CD4-positive, alpha-beta T cell (primary cell): ENCODE measurements around the gene PF4V1. TPM values are rescaled to one million over a fixed set of nuclear protein-coding genes. Genes with fewer than 3 reads are reported as not detected.

Source experiments
- ATAC-seq: fragments of 200-7000 bp; cut with Tn5 transposase; one replicate; pipeline ENCODE4 v1.10.0; 2022; ENCODE audit warnings: mild to moderate bottlenecking; ENCODE audit not compliant: poor library complexity
- CTCF ChIA-PET: fragments of 350-600 bp; sonication (Branson Sonifier 250); formaldehyde crosslinking; loops from one replicate; lab custom pipeline; 2021; ENCODE audit warnings: antibody characterized with exemption, inconsistent platforms; lab: Charles Lee
- POLR2A ChIA-PET: fragments of 350-600 bp; sonication (Branson Sonifier 250); formaldehyde crosslinking; loops from one replicate; lab custom pipeline; 2021; ENCODE audit warnings: antibody characterized with exemption, inconsistent platforms; lab: Charles Lee
- DNase-seq, 14 experiments: peaks; one replicate each; pipeline ENCODE4 v3.0.0-alpha.2; 2013 to 2020; ENCODE audit warnings: mixed read lengths in 2 of 14
- H3K27ac ChIP-seq, 2 donors: one replicate each; pipeline versions ENCODE4 v1.5.1 to v1.7.0; 2013; ENCODE audit warnings: low read length in 2 of 2, low read depth in 1 of 2, mild to moderate bottlenecking in 1 of 2
- H3K27me3 ChIP-seq, 2 experiments: 1 replicate in 1 of 2; 2 replicates in 1 of 2; pipeline versions ENCODE4 v1.6.1 to v1.7.0; 2013; ENCODE audit warnings: low read length in 2 of 2, control low read depth in 1 of 2, mild to moderate bottlenecking in 1 of 2, moderate library complexity in 1 of 2; ENCODE audit not compliant: insufficient read depth in 2 of 2, control insufficient read depth in 1 of 2
- H3K36me3 ChIP-seq: one replicate; pipeline ENCODE4 v1.6.1; 2013; ENCODE audit warnings: low read length, control low read depth; ENCODE audit not compliant: insufficient read depth
- H3K4me1 ChIP-seq: one replicate; pipeline ENCODE4 v1.6.1; 2013; ENCODE audit warnings: low read length, control low read depth; ENCODE audit not compliant: insufficient read depth
- H3K4me3 ChIP-seq: one replicate; pipeline ENCODE4 v1.5.1; 2013; ENCODE audit warnings: mild to moderate bottlenecking, low read length, moderate library complexity
- H3K9me3 ChIP-seq, 2 experiments: 1 replicate in 1 of 2; 2 replicates in 1 of 2; pipeline versions ENCODE4 v1.6.1 to v1.7.0; 2013; ENCODE audit warnings: low read length in 2 of 2, mild to moderate bottlenecking in 2 of 2, control low read depth in 1 of 2, moderate library complexity in 1 of 2; ENCODE audit not compliant: control insufficient read depth in 1 of 2, insufficient read depth in 1 of 2
- H3K27ac Mint-ChIP-seq: one replicate; pipeline ENCODE4 v1.8.0; 2020; ENCODE audit warnings: mixed read lengths
- H3K27me3 Mint-ChIP-seq: one replicate; pipeline ENCODE4 v1.8.0; 2021; ENCODE audit warnings: mixed read lengths
- H3K36me3 Mint-ChIP-seq: one replicate; pipeline ENCODE4 v1.8.0; 2021; ENCODE audit warnings: low read depth, mixed read lengths
- H3K4me1 Mint-ChIP-seq: one replicate; pipeline ENCODE4 v1.8.0; 2021; ENCODE audit warnings: low read depth, mixed read lengths
- H3K4me3 Mint-ChIP-seq: one replicate; pipeline ENCODE4 v1.8.0; 2020; ENCODE audit warnings: mild to moderate bottlenecking, mixed read lengths
- H3K9me3 Mint-ChIP-seq: one replicate; pipeline ENCODE4 v1.8.0; 2020; ENCODE audit warnings: mixed read lengths
- CTCF ChIP-seq: fragments of 200-600 bp; IDR thresholded peaks from one replicate; pipeline ENCODE4 v1.8.0; 2022; ENCODE audit warnings: antibody characterized with exemption, mild to moderate bottlenecking
- intact Hi-C, 2 experiments: fragments of 100-400 bp; cut with DNase I in 1 of 2; cut with micrococcal nuclease in 1 of 2; formaldehyde crosslinking; loops; one replicate each; pipeline versions ENCODE4 v1.15.1 to v1.9.0; 2023 to 2025; cut with DNase I, micrococcal nuclease
- total RNA-seq, 174 experiments: library from RNA in 2 of 174; stranded (reverse) in 2 of 174; gene quantifications; one replicate each; pipeline ENCODE4 v1.2.3 and lab custom pipeline; 2021 to 2026

PF4V1 gene
- total RNA-seq, 2 experiments from 2014 or later = not detected

- DNase-seq (no peak), ATAC-seq (no peak)
- no peak overlapping the region for H3K27ac ChIP-seq
- Mint-ChIP-seq H3K27ac (no peak overlapping the region), H3K9me3 (no peaks in the 10 kb centered on the region), H3K4me1 (no peaks in the 10 kb centered on the region), H3K4me3 (no peak overlapping the region), H3K27me3 (peaks cover 19% of the 10 kb centered on the region), H3K36me3 (no peaks in the 10 kb centered on the region)
- no peaks in the 10 kb centered on the region for H3K4me1 ChIP-seq
- H3K36me3 ChIP-seq = no peaks in the 10 kb centered on the region
- TF ChIP-seq CTCF = no peak
- POLR2A ChIA-PET = no interaction called here
- no peak overlapping the region for H3K4me3 ChIP-seq
- CTCF ChIA-PET = no interaction called here
- no peaks in the 10 kb centered on the region for H3K27me3 ChIP-seq
- no peaks in the 10 kb centered on the region for H3K9me3 ChIP-seq
- intact Hi-C loops = no loop called here
Measured at GRCh38 chr4:73842696-73843095, 10.4 kb upstream of the PF4V1 start.

GRCh38 chr4:73843369-73843768 lies 9.7 kb upstream of the PF4V1 start:
- Histone ChIP-seq H3K36me3 (no peaks in the 10 kb centered on the region), H3K27me3 (no peaks in the 10 kb centered on the region), H3K4me1 (no peaks in the 10 kb centered on the region), H3K4me3 (no peak overlapping the region), H3K27ac (no peak overlapping the region), H3K9me3 (no peaks in the 10 kb centered on the region)
- ChIA-PET CTCF (no interaction called here), POLR2A (no interaction called here)
- Mint-ChIP-seq H3K9me3 (no peaks in the 10 kb centered on the region), H3K27ac (no peak overlapping the region), H3K4me3 (no peak overlapping the region), H3K36me3 (no peaks in the 10 kb centered on the region), H3K4me1 (no peaks in the 10 kb centered on the region), H3K27me3 (peaks cover 16% of the 10 kb centered on the region)
- ATAC-seq = no peak
- TF ChIP-seq CTCF = no peak
- no peak for DNase-seq
- intact Hi-C loops = no loop called here

DNA sequence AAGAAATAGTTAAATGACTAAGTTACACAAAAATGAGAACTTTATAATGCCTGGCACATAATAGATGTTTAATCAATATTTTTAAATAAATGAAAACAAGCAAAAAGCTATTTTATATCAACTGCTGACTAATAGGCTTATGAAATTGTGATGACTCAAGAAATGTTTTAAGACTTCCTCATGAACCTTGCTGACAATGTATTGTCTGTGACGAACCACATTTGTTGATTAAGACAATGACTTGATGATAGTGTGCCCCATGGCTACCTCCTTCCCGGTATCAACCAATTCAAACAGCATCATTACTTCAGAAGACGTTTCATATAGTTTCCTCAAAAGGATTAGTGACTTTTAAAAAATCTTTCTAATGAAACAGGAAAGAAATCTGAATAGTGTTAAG lies 8.8 kb upstream of the PF4V1 start:
- H3K27ac Mint-ChIP-seq = no peak overlapping the region
- Histone ChIP-seq H3K36me3 (no peaks in the 10 kb centered on the region), H3K9me3 (no peaks in the 10 kb centered on the region), H3K4me3 (no peak overlapping the region), H3K4me1 (no peaks in the 10 kb centered on the region), H3K27ac (no peak overlapping the region), H3K27me3 (no peaks in the 10 kb centered on the region)
- H3K27me3 Mint-ChIP-seq = peaks cover 9% of the 10 kb centered on the region
- intact Hi-C loops = no loop called here
- CTCF ChIA-PET = no interaction called here
- H3K9me3 Mint-ChIP-seq = no peaks in the 10 kb centered on the region
- no peaks in the 10 kb centered on the region for H3K36me3 Mint-ChIP-seq
- H3K4me1 Mint-ChIP-seq = no peaks in the 10 kb centered on the region
- H3K4me3 Mint-ChIP-seq = no peak overlapping the region
- no peak for ATAC-seq
- no peak for TF ChIP-seq CTCF
- POLR2A ChIA-PET = no interaction called here
- DNase-seq = peak in 2 of 14 experiments; percentile 12 to 23
